ENCODE measurements around the gene TMEM212.

The TMEM212 gene

GRCh38 chr3:171860830-171861535, 17.8 kb downstream of the TMEM212 start:
- no peak for DNase-seq (ENCODE audit: low spot score)

GRCh38 chr3:171862392-171862791, 19.2 kb downstream of the TMEM212 start:
- DNase-seq (ENCODE audit: low spot score) = no peak

GRCh38 chr3:171862993-171863521, 19.9 kb downstream of the TMEM212 start:
- DNase-seq (ENCODE audit: low spot score) = no peak

- no peak for DNase-seq (ENCODE audit: low spot score)
Measured at GRCh38 chr3:171863920-171864319, 20.8 kb downstream of the TMEM212 start.

GRCh38 chr3:171865191-171865865, 22.2 kb downstream of the TMEM212 start:
- DNase-seq (ENCODE audit: low spot score) = no peak

GRCh38 chr3:171867981-171868380, 24.8 kb downstream of the TMEM212 start:
- DNase-seq (ENCODE audit: low spot score) = no peak

GRCh38 chr3:171871392-171872274, 28.5 kb downstream of the TMEM212 start:
- DNase-seq (ENCODE audit: low spot score) = no peak

- DNase-seq (ENCODE audit: low spot score) = no peak
Measured at GRCh38 chr3:171873580-171873979, 30.4 kb downstream of the TMEM212 start.

- DNase-seq (ENCODE audit: low spot score) = no peak
Measured at GRCh38 chr3:171874251-171874681, 31.1 kb downstream of the TMEM212 start.

- no peak for DNase-seq (ENCODE audit: low spot score)
Measured at GRCh38 chr3:171874879-171875278, 31.7 kb downstream of the TMEM212 start.

GRCh38 chr3:171875923-171876412, 32.8 kb downstream of the TMEM212 start:
- DNase-seq (ENCODE audit: low spot score) = no peak

- DNase-seq (ENCODE audit: low spot score) = peak; percentile 46
Measured at GRCh38 chr3:171876680-171877147, 33.6 kb downstream of the TMEM212 start.

- DNase-seq (ENCODE audit: low spot score) = no peak
Measured at GRCh38 chr3:171878461-171879225, 35.5 kb downstream of the TMEM212 start.

- DNase-seq (ENCODE audit: low spot score) = no peak
Measured at GRCh38 chr3:171879472-171879871, 36.3 kb downstream of the TMEM212 start.

- DNase-seq (ENCODE audit: low spot score) = no peak
Measured at GRCh38 chr3:171880101-171880870, 37.1 kb downstream of the TMEM212 start.

- DNase-seq (ENCODE audit: low spot score) = no peak
Measured at GRCh38 chr3:171881251-171881650, 38.1 kb downstream of the TMEM212 start.

- no peak for DNase-seq (ENCODE audit: low spot score)
Measured at GRCh38 chr3:171883257-171883892, 40.2 kb downstream of the TMEM212 start.

- DNase-seq (ENCODE audit: low spot score) = no peak
Measured at GRCh38 chr3:171883893-171884279, 40.7 kb downstream of the TMEM212 start.

- no peak for DNase-seq (ENCODE audit: low spot score)
Measured at GRCh38 chr3:171888466-171888865, 45.3 kb downstream of the TMEM212 start.

- DNase-seq (ENCODE audit: low spot score) = no peak
Measured at GRCh38 chr3:171890398-171890797, 47.2 kb downstream of the TMEM212 start.
